Activated T-helper 2 cell treated with anti-CD3 and anti-CD28 coated beads, Interferon-gamma antibody, Interleukin-2, Interleukin-4, amounts not matched to agents 10 μg/mL and 5 μg/mL and 100 μg/mL, durations not matched to agents 14 hours and 24 hours and 36 hours (primary cell): ENCODE measurements around the gene PLEKHA3. TPM values are rescaled to one million over a fixed set of nuclear protein-coding genes. Genes with fewer than 3 reads are reported as not detected.

Experiments used
- DNase-seq: peaks from one replicate; pipeline ENCODE4 v3.0.0; 2021; ENCODE audit warnings: low spot score
- H3K27ac Mint-ChIP-seq: one replicate; pipeline ENCODE4 v1.8.0; 2021; ENCODE audit warnings: mixed read lengths
- H3K27me3 Mint-ChIP-seq: one replicate; pipeline ENCODE4 v1.8.0; 2021; ENCODE audit warnings: low read depth, mixed read lengths
- H3K36me3 Mint-ChIP-seq: one replicate; pipeline ENCODE4 v1.8.0; 2021; ENCODE audit warnings: low read depth, mixed read lengths
- H3K4me1 Mint-ChIP-seq: one replicate; pipeline ENCODE4 v1.8.0; 2021; ENCODE audit warnings: low read depth, mixed read lengths
- H3K4me3 Mint-ChIP-seq: one replicate; pipeline ENCODE4 v1.8.0; 2021; ENCODE audit warnings: low read depth, mild to moderate bottlenecking, moderate library complexity, mixed read lengths
- H3K9me3 Mint-ChIP-seq: one replicate; pipeline ENCODE4 v1.8.0; 2021; ENCODE audit warnings: mixed read lengths
- intact Hi-C: fragments of 100-400 bp; cut with micrococcal nuclease; formaldehyde crosslinking; loops from one replicate; pipeline ENCODE4 v1.15.1; 2023
- total RNA-seq: library from RNA; stranded (reverse); gene quantifications from 2 replicates; pipeline ENCODE4 v1.2.3, GENCODE V29; 2022

The PLEKHA3 gene
- 28.7 and 29.3 TPM in 2 replicates for total RNA-seq

DNA sequence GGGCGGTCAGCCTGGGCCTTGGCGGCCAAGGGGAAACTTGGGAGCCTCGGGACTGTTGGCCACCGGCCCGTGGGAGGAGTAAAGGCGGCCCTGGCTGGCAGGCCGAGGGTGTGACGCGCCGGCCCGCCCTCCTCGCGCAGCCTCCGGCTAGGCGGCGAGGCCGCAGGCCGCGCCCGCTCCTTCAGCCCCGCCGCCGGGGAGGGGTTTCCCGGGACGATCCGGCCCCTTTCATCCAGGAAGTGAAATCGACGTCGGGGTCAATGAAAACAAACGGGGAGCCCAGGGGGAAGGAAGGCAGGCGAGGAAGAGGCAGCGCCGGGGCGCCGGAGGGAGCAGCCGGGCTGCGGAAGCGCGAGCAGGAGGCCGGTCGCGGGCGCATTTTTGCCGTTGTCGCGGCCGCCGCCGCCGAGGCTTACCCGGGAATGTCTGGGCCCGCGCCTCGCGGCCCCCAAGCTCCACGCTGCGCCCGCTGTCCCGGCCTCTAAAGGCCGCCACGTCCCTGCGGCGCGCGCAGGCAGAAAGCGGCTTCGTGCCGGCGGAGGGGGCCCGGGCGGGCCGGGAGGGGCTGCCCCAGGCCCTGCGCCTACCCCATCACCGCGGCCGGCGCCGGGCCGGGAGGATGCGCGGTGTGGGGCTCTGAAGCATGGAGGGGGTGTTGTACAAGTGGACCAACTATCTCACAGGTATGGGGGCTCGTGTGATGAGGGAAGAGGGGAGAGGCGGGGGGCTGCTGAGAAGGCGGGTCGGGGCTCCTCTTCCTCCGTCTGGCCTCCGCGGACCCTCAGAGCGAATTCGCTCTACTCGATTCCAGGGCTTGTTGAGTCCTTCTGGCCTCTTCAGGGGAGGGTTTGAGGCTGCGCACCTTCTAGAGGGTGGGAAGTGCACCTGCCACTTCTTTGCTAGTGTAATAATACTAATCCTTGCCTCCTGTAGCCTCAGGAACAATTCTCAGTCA lies at the start of gene PLEKHA3:
Gene PLEKHA3, plus strand, starts transcription at position 231 of the 955 bp plus-strand sequence. Its CDS starts 413 bp downstream, at position 644.
- intact Hi-C loops = no loop called here
- H3K36me3 Mint-ChIP-seq = peaks cover 16% of the 10 kb centered on the region
- H3K4me3 Mint-ChIP-seq = peak within 1 kb of the TSS; percentile 92
- H3K27ac Mint-ChIP-seq = peak within 1 kb of the TSS; percentile 92
- no peaks in the 10 kb centered on the region for H3K27me3 Mint-ChIP-seq
- H3K9me3 Mint-ChIP-seq = no peaks in the 10 kb centered on the region
- H3K4me1 Mint-ChIP-seq = peaks cover 42% of the 10 kb centered on the region
- DNase-seq = peak; percentile 79

DNA sequence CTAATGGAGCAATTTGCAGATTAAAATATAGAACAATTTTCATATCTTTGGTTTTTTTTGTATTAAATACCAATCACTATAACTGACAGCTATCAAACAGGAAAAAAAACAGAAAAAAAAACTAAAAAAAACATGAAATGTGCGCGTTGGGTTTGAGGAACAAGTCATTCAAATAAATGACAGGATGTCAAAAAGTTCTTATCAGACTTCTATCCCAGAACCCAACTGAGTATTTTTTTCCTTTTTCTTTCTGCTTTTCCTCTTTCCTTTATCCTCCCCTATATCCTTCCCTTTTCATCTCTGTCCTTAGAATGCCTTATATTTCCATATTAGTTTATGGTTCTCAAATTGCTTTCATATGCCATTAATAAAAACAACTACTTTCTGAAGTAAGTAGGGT lies 43.6 kb upstream of the PLEKHA3 start:
- no peak for DNase-seq
- no peak overlapping the region for H3K4me3 Mint-ChIP-seq
- peaks cover 2% of the 10 kb centered on the region for H3K4me1 Mint-ChIP-seq
- H3K36me3 Mint-ChIP-seq = peaks cover 77% of the 10 kb centered on the region
- intact Hi-C loops = no loop called here
- H3K27me3 Mint-ChIP-seq = no peaks in the 10 kb centered on the region
- H3K27ac Mint-ChIP-seq = no peak overlapping the region
- H3K9me3 Mint-ChIP-seq = no peaks in the 10 kb centered on the region

DNA sequence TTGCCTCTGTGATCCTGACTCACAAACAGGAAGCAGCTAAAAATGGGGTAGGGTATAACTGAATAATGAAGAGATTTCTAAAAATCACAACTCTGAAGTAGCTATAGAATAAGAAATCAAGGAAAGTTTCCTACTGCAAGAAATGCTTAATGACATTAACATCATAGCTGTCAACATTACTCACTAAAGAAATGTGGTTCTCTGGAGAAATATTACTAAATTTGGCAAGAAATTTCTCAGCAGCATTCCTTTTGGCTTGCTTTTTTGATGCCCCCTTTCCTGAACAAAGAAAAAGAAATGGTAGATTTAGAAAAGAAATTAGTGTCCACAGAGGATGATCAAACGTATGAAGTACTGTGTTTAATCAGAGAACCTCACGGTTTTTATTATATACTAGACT lies 38.8 kb upstream of the PLEKHA3 start:
- peaks cover 4% of the 10 kb centered on the region for H3K4me1 Mint-ChIP-seq
- intact Hi-C loops = no loop called here
- H3K4me3 Mint-ChIP-seq = no peak overlapping the region
- peaks cover 62% of the 10 kb centered on the region for H3K36me3 Mint-ChIP-seq
- no peak overlapping the region for H3K27ac Mint-ChIP-seq
- DNase-seq = no peak
- H3K9me3 Mint-ChIP-seq = no peaks in the 10 kb centered on the region
- no peaks in the 10 kb centered on the region for H3K27me3 Mint-ChIP-seq

DNA sequence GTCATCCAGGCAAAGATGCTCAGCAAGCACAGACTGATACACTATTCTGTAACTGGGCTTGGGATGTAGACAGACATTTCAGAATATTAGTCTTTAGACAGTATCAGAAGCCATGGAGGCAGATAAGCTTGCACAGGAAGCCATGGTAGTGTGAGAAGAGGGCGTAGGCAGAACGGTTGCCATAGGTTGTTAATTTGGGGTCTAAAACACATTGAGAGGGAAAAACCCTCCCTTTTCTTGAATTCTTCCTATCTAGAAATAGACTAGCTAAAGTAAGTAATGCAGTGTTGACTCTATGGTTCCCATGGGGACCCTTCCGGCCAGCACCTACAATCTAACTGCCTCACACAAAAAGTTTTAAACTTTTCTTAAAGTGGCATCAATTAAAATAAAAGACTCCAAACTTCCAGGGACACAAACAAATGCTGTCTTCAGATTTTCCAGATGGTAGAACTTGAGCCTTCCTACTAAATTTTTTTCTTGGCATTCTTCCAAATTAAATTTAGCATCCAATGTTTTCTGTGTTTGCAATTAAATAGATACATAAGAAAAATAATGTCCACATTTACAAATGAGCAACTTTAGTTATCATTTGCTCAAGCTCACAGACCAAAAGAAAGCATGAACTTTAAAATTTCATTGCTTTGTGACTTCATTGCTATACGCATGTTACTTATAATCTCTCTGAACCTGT lies 31.1 kb upstream of the PLEKHA3 start:
- H3K4me1 Mint-ChIP-seq = peaks cover 31% of the 10 kb centered on the region
- H3K27me3 Mint-ChIP-seq = no peaks in the 10 kb centered on the region
- intact Hi-C loops = no loop called here
- H3K27ac Mint-ChIP-seq = peak overlapping the region; percentile 26
- H3K4me3 Mint-ChIP-seq = peak overlapping the region; percentile 84
- H3K9me3 Mint-ChIP-seq = no peaks in the 10 kb centered on the region
- no peak for DNase-seq
- H3K36me3 Mint-ChIP-seq = peaks cover 43% of the 10 kb centered on the region

DNA sequence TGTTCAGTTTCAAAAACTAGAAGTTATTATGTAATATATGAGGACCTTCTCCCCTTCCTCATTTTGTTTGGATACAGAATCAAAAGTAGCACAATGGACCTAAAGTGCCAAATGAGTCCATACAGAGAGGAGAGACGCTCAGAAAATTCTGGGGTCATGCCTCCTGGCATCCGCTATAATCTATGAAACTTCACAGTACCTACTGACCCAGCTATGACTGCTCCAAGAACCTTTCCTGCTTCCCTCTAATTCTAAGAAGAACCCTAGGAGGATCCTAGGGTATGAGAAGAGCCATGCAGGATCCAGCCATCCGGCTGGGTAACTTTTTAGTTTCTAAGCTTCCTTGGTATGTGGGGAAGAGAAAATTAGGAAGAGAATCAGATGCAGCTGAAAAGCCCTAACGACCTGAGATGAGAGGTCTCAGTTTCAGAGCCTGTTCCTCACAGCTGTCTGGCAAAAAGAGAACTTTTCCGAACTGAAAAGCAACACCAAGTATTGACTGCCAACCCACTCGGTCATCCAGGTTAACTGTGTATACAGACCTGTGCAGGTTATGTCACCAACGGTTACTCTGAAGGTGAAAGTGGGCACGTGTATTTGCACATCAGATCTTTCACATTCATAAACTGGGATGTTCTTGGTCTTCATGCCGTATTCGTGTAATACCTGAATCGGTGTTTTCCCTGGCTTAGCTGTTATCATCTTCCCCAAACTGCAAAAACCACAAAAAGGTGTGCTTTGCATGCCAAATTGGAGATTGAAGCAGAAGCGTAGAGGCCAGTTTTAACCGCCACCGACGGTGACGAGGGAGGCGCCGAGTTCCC lies 30.3 kb upstream of the PLEKHA3 start:
- no peak for DNase-seq
- H3K4me1 Mint-ChIP-seq = peaks cover 29% of the 10 kb centered on the region
- peaks cover 4% of the 10 kb centered on the region for H3K27me3 Mint-ChIP-seq
- no peaks in the 10 kb centered on the region for H3K9me3 Mint-ChIP-seq
- peaks cover 36% of the 10 kb centered on the region for H3K36me3 Mint-ChIP-seq
- H3K27ac Mint-ChIP-seq = peak overlapping the region; percentile 90
- intact Hi-C loops = loop anchor here (2.0 kb wide), 2 partner anchors 73 to 81 kb away; no protein-coding TSS in a partner anchor
- H3K4me3 Mint-ChIP-seq = peak overlapping the region; percentile 84

DNA sequence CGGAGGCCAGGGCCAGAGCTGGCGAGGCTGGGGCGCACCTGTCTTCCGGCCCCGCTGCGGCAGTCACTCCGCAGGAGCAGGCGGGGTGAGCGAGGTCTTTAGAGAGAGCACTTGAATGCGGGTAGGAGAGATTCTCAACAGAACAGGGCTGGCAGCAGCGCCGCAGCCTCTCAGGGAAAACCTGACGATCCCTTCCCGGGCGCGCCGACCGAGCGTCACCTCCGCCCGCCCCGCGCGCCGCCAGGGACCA lies 29.8 kb upstream of the PLEKHA3 start:
- Mint-ChIP-seq H3K9me3 (no peaks in the 10 kb centered on the region), H3K27me3 (peaks cover 6% of the 10 kb centered on the region), H3K36me3 (peaks cover 31% of the 10 kb centered on the region), H3K4me3 (peak overlapping the region; percentile 84), H3K4me1 (peaks cover 29% of the 10 kb centered on the region), H3K27ac (peak overlapping the region; percentile 90)
- DNase-seq = no peak
- intact Hi-C loops = loop anchor here (2.0 kb wide), 2 partner anchors 72 to 80 kb away; no protein-coding TSS in a partner anchor

DNA sequence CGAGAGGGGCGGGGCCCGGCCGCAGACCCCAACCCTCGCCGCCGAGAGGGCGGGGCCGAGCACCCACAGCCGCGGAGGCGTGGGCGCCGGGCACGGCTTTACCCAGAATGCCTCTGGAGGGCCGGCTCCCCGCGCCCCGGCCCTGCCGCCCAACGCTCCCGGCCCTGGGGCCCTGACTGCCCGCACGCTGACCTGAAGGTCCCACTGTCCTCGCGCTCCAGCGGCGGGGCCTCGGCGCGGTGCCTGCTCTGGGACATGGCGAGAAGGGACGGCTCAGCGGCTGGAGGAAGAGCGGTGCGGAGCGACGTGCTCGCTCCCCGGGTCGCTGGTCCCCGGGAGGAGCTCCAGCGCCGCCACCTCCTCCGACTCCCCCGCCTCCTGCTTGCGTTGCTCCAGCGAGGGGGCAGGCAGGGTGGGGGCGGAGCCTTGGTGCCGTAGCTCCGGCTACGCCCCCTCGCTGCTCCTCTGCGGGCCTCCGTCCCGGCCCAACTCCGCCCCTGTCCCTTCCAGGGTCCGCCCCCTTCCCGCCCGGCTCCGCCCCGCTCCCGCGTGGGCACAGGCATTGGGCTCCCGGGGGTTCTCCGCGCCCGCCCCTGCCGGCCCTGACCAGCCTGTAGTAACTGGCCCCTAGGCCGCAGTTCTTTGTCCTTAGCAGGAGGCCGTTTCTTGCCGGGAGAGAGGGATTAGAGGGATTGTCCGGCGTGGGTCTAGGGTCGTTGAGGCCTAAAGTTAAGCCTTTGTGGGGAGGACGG lies 29.3 kb upstream of the PLEKHA3 start, which contains the start of the genes PJVK and PRKRA:
Gene PJVK, plus strand, starts transcription at position 605 of the 752 bp plus-strand sequence. CDS start 2,032 bp downstream, outside the sequence.
Gene PRKRA, minus strand, starts transcription at position 402 of the 752 bp plus-strand sequence. Its CDS starts 145 bp downstream, at position 257.
- peaks cover 29% of the 10 kb centered on the region for H3K4me1 Mint-ChIP-seq
- peaks cover 29% of the 10 kb centered on the region for H3K36me3 Mint-ChIP-seq
- H3K27me3 Mint-ChIP-seq = peaks cover 6% of the 10 kb centered on the region
- H3K27ac Mint-ChIP-seq = peak within 1 kb of the TSS; percentile 99
- intact Hi-C loops = loop anchor here (1.0 to 2.0 kb wide), 4 partner anchors 27 to 80 kb away; partner anchors contain the start of gene FKBP7
- peak; percentile 94 for DNase-seq
- H3K4me3 Mint-ChIP-seq = peak within 1 kb of the TSS; percentile 92
- H3K9me3 Mint-ChIP-seq = no peaks in the 10 kb centered on the region

DNA sequence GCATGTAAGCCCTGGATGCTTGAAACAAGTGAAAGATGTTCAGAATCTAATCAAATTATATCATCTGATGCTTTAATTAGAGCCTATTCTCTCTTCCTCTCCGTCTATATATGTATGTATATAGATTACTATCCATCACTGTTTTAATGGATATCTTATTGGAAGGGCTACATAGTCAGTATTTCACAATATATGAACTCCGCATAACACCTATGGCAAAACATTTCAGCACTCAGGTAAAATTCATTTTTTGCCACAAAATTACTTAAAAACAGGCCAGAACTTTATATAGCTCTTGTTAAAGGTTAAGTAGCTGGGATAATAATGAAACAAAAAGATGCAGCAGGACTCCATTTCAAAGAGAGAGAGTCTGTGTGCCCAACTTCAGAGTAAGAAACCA lies 27.9 kb upstream of the PLEKHA3 start:
- intact Hi-C loops = no loop called here
- Mint-ChIP-seq H3K4me1 (peaks cover 29% of the 10 kb centered on the region), H3K4me3 (peak overlapping the region; percentile 92), H3K36me3 (peaks cover 18% of the 10 kb centered on the region), H3K27me3 (peaks cover 6% of the 10 kb centered on the region), H3K9me3 (no peaks in the 10 kb centered on the region), H3K27ac (peak overlapping the region; percentile 61)
- no peak for DNase-seq

DNA sequence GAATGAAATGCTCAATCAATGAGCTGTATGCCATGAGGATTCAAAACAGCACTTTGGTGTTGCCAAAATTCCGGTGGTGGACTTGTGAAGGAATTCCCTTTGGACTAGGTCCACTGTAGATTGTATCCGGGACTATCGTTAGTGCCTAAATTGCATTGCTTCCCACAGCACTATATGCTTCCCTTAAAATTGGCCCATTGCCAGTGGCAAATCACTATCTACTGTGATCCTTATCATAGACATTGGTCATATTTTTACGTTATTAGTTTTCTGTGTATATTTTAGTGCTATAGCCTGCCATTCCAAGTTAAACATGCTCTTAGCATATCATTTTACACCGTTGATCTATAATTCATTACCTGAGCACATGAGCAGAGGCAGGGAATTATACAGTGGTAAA lies 27.4 kb upstream of the PLEKHA3 start:
- Mint-ChIP-seq H3K4me1 (peaks cover 28% of the 10 kb centered on the region), H3K36me3 (peaks cover 16% of the 10 kb centered on the region), H3K4me3 (no peak overlapping the region), H3K9me3 (no peaks in the 10 kb centered on the region), H3K27me3 (peaks cover 6% of the 10 kb centered on the region), H3K27ac (no peak overlapping the region)
- DNase-seq = no peak
- intact Hi-C loops = no loop called here

DNA sequence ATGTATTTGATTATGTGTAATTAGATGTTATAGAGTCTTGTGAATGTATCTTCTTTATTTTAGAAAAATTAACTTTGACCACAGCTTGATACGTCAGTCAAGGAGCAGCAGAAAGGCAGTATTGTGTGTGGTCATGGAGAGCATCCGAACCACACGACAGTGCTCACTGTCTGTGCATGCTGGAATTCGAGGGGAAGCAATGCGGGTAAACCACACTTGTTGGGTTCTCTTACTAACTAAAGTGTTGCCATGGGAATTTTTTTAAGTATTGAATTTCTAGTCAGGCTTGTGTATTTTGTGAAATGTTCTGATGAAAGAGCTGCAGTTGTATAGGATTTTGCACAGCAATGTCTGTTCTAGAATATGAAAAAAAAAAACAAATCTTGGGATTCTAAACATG lies 24.3 kb upstream of the PLEKHA3 start:
- intact Hi-C loops = no loop called here
- Mint-ChIP-seq H3K27me3 (peaks cover 9% of the 10 kb centered on the region), H3K9me3 (no peaks in the 10 kb centered on the region), H3K36me3 (no peaks in the 10 kb centered on the region), H3K4me1 (peaks cover 8% of the 10 kb centered on the region), H3K27ac (no peak overlapping the region), H3K4me3 (no peak overlapping the region)
- no peak for DNase-seq

DNA sequence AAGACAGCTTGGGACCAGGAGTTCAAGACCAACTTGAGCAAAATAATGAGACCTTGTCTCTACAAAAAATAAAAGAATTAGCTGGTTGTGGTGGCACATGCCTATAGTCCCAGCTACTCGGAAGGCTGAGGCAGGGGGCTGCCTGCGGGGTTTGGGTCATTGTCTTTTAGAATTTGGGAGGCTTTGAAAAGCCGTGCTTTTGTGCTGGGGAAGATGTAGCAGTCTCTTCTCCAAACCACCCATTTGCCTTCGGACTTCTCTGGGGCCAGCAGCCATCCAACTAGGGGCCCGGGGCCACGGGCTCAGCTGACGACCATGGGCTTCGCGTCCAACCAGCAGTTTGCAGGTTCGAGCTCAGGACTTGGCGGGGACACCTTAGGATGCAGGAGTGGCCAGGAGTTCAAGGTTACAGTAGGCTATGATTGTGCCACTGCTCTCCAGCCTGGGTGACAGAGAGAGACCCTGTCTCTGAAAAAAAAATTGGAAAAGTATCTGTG lies 22.8 kb upstream of the PLEKHA3 start:
- Mint-ChIP-seq H3K4me3 (no peak overlapping the region), H3K36me3 (no peaks in the 10 kb centered on the region), H3K4me1 (peaks cover under 1% of the 10 kb centered on the region), H3K27me3 (peaks cover 9% of the 10 kb centered on the region), H3K9me3 (no peaks in the 10 kb centered on the region), H3K27ac (no peak overlapping the region)
- intact Hi-C loops = no loop called here
- DNase-seq = no peak
